Tibial nerve (tissue), 3 donors: ENCODE data around the gene ZNF618.

ENCODE experiments used
- POLR2A ChIP-seq, 2 donors: fragments of 450-650 bp; IDR thresholded peaks; one replicate each; pipeline ENCODE4 v1.6.1; 2017; ENCODE audit warnings: antibody characterized with exemption in 2 of 2, mild to moderate bottlenecking in 2 of 2, moderate library complexity in 2 of 2
- TF ChIP-seq, protein P1 (sequence below), 5 experiments: fragments of 200-600 bp in 3 of 5; fragments of 450-650 bp in 2 of 5; sonication (generic) in 3 of 5; IDR thresholded peaks; one replicate each; pipeline ENCODE4 v1.5.1; 2016 to 2019; ENCODE audit warnings: antibody characterized with exemption in 5 of 5, mild to moderate bottlenecking in 3 of 5, moderate library complexity in 2 of 5

DNA sequence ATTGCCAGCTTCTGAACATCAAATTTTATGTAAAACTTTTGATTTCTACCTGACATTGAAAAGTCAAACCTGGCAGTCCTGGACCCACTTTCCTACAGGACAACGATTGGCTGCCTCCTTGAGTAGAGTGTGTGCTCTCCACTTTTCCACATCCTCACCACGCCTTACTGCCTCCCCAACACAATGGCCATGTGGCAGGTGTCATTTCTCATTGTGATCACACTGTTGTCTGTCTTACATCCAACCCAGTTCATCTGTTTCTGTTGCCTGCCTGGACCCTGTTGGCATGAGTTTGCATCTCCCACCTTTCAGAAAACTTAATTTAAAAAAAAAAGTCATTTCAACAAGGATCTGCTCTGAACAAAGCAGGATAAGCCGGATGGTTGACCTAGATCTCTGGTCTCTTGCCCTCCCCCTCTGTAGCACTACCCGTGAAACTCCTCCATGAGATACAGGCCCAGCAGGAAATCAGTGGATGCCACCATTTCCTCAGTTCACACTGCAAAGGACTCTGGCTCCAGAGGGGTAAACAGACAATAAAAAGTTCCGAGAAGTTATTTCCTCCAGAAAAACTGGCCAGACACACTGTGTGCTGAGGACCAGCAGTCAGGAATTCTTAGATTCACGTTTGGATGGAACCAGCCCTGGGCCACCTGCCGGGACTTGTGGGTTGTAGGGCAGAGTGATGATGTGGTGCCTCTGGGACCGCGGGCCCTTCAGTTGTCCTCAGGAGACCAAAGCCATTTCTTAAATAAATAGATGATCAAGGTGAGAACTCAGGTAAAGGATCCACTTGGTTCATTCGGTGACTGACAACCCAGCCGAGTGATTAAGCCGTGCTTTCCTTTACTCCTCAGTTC, 153.4 kb downstream of the ZNF618 start:
- TF ChIP-seq, protein P1, sequence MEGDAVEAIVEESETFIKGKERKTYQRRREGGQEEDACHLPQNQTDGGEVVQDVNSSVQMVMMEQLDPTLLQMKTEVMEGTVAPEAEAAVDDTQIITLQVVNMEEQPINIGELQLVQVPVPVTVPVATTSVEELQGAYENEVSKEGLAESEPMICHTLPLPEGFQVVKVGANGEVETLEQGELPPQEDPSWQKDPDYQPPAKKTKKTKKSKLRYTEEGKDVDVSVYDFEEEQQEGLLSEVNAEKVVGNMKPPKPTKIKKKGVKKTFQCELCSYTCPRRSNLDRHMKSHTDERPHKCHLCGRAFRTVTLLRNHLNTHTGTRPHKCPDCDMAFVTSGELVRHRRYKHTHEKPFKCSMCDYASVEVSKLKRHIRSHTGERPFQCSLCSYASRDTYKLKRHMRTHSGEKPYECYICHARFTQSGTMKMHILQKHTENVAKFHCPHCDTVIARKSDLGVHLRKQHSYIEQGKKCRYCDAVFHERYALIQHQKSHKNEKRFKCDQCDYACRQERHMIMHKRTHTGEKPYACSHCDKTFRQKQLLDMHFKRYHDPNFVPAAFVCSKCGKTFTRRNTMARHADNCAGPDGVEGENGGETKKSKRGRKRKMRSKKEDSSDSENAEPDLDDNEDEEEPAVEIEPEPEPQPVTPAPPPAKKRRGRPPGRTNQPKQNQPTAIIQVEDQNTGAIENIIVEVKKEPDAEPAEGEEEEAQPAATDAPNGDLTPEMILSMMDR (IDR thresholded peaks at IDR 0.05) = no peak
- TF ChIP-seq POLR2A (IDR thresholded peaks at IDR 0.05) = no peak
